T-helper 1 cell treated with Interleukin-12 subunit alpha and Interleukin-12 subunit beta and Interleukin-4 antibody, amounts not matched to agents 30 ng/mL and 1 ng/mL, for 36 hours (primary cell): Measurements from ENCODE around the gene ERF. TPM values are rescaled to one million over a fixed set of nuclear protein-coding genes. Genes with fewer than 3 reads are reported as not detected.

Experiments
- intact Hi-C: fragments of 100-400 bp; cut with micrococcal nuclease; formaldehyde crosslinking; loops from one replicate; pipeline ENCODE4 v1.15.1; 2024
- total RNA-seq: library from RNA; stranded (reverse); gene quantifications from 2 replicates; pipeline ENCODE4 v1.2.3, GENCODE V29; 2022

ERF gene
- total RNA-seq, 1 donor from 2014 or later = 41.8 TPM

GRCh38 chr19:42255766-42256745 lies 1.1 kb upstream of the ERF start:
- intact Hi-C loops = loop anchor here (1.0 to 2.0 kb wide), 7 partner anchors 12 to 297 kb away; partner anchors contain the start of genes MEGF8, PAFAH1B3, PRR19 and RABAC1

GRCh38 chr19:42254089-42254849 lies 659 bp downstream of the ERF start:
- intact Hi-C loops = loop anchor here (2.0 kb wide), 2 partner anchors 49 to 295 kb away; partner anchors contain the start of genes PAFAH1B3, PRR19 and RABAC1

GRCh38 chr19:42253245-42254088 lies 1.5 kb downstream of the ERF start:
- intact Hi-C loops = loop anchor here (2.0 kb wide), 2 partner anchors 49 to 295 kb away; partner anchors contain the start of genes PAFAH1B3, PRR19 and RABAC1

- intact Hi-C loops = no loop called here
Measured at GRCh38 chr19:42252365-42253244, 2.3 kb downstream of the ERF start.

- intact Hi-C loops = no loop called here
Measured at GRCh38 chr19:42251572-42252358, 3.2 kb downstream of the ERF start.

- intact Hi-C loops = no loop called here
Measured at GRCh38 chr19:42250666-42251531, 4.0 kb downstream of the ERF start.

- intact Hi-C loops = no loop called here
Measured at GRCh38 chr19:42250183-42250665, 4.7 kb downstream of the ERF start.

DNA sequence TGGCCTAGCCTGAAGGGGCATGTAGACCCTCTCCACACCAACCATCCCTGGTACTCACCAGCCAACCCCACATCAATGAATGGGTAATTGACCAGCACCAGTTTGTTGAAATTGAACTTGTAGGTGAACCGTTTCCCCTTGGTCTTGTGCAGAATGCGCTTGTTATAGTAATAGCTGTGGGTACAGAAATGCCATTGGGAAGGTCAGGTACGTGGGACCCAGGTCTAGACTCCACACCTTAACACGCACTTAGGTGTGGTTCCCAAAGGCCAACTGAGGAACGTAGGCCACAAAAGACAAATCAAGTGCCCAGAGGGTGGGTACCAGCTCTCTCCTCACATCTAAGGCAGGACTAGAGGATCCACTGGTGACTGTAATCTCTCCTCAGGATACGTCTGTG lies 5.2 kb downstream of the ERF start:
- intact Hi-C loops = no loop called here

GRCh38 chr19:42249149-42249750 lies 5.7 kb downstream of the ERF start:
- intact Hi-C loops = no loop called here

GRCh38 chr19:42248270-42249148 lies 6.4 kb downstream of the ERF start:
- intact Hi-C loops = no loop called here

DNA sequence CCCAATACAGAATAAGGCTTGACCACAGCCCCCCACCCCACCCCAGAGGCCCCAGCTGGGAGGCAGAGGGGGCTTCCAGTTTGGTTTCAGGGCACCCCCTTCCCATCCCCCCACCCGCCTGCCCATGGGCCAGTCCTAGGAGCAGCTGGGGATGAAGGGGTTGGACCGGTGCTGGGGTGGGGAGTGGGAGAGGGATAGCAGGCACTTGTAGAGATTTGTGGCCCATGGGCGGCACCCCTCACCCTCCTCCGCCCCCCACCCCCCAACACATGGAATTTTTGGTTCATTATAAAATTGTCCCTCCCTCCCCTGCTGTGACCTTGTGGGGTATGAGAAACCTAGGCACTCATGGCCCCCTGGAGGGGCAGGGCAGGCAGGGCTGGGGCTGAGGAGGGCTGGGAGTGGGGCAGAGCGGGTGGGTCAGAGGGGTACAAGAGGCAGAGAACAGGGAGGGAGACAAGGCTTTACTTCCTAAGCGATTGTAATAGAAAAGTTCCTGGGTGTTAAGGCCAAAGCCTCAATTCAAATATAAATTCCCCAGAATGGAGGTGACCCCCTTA lies 7.2 kb downstream of the ERF start:
- intact Hi-C loops = no loop called here

DNA sequence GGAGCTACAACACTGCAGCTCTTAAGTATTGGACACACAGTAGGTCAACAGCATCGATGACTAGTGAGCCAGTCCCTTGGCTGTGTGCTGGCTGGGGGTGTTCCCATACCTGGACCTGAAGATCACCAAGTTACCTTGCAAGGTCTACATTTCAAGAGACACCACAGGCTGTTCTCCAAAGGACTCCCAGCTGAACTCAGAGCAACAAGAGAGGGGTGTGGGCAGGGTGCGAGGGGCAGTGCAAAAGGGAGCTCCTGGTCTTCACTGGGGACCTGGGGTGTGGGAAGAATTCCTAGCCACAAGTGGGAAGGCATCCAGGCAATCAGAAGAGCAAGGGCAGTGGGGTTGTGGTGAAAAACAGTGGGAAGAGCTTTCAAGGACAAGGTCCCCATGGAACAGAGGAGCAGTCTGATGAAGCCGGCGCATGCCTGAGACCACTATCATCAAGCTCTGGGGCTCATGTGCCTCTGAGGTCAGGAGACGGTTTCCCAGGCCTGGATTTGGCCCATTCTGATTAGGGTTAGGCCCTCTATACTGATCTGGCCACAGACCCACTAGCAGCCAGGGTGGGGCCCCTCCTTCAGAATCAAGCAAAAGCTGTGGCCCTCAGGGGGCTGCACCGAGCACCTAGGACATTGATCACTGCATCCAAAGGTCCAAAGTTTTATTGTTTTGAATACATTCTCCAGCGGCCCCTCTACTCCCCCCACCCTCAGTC lies 7.8 kb downstream of the ERF start:
- intact Hi-C loops = no loop called here

GRCh38 chr19:42246143-42246921 lies 8.6 kb downstream of the ERF start:
- intact Hi-C loops = no loop called here

GRCh38 chr19:42245231-42245630 lies 9.7 kb downstream of the ERF start:
- intact Hi-C loops = no loop called here
